Loucy (cell line): Measurements from ENCODE around the gene LSR.
A peak's percentile ranks its signal among the peaks of the same experiment; 100 is the strongest.

Experiments used
- H2AFZ ChIP-seq: fragments of 200-600 bp; sonication (generic); 2 replicates; pipeline ENCODE4 v1.6.0; 2016; ENCODE audit warnings: antibody characterized with exemption, mild to moderate bottlenecking, low read length, moderate library complexity
- H3F3A ChIP-seq: fragments of 200-600 bp; 2 replicates; pipeline ENCODE4 v1.6.0; 2016; ENCODE audit warnings: antibody characterized with exemption, low read depth, mild to moderate bottlenecking
- H3K27me3 ChIP-seq: fragments of 200-600 bp; sonication (generic); 2 replicates; pipeline ENCODE4 v1.6.1; 2014; ENCODE audit warnings: low read length, mild to moderate bottlenecking; ENCODE audit not compliant: insufficient read depth, poor library complexity, severe bottlenecking
- H3K36me3 ChIP-seq: fragments of 200-600 bp; sonication (generic); 2 replicates; pipeline ENCODE4 v1.6.1; 2016; ENCODE audit warnings: low read length; ENCODE audit not compliant: insufficient read depth
- H3K4me1 ChIP-seq: fragments of 200-600 bp; sonication (generic); 2 replicates; pipeline ENCODE4 v1.5.1; 2014; ENCODE audit warnings: low read length, mild to moderate bottlenecking; ENCODE audit not compliant: insufficient read depth, poor library complexity, severe bottlenecking
- H3K4me2 ChIP-seq: fragments of 200-600 bp; sonication (generic); 2 replicates; pipeline ENCODE4 v1.6.0; 2014; ENCODE audit warnings: antibody characterized with exemption, low read length, low read depth, mild to moderate bottlenecking; ENCODE audit not compliant: poor library complexity, severe bottlenecking
- H3K4me3 ChIP-seq: fragments of 200-600 bp; sonication (generic); 2 replicates; pipeline ENCODE4 v1.5.1; 2014; ENCODE audit warnings: low read length, mild to moderate bottlenecking, mixed read lengths; ENCODE audit not compliant: poor library complexity, severe bottlenecking
- H3K79me2 ChIP-seq: fragments of 200-600 bp; sonication (generic); 2 replicates; pipeline ENCODE4 v1.6.1; 2014; ENCODE audit warnings: low read length; ENCODE audit not compliant: insufficient read depth
- H3K9ac ChIP-seq: fragments of 200-600 bp; sonication (generic); 2 replicates; pipeline ENCODE4 v1.6.0; 2014; ENCODE audit warnings: mild to moderate bottlenecking, low read depth, low read length, moderate library complexity; ENCODE audit not compliant: poor library complexity, severe bottlenecking
- H3K9me2 ChIP-seq: fragments of 200-600 bp; sonication (generic); replicated peaks from 2 replicates; pipeline ENCODE4 v1.6.1; 2016; ENCODE audit warnings: low read depth, low read length, mixed read lengths
- H3K9me3 ChIP-seq: fragments of 200-600 bp; sonication (generic); 2 replicates; pipeline ENCODE4 v1.6.1; 2014; ENCODE audit warnings: mild to moderate bottlenecking, antibody characterized with exemption, low read length, low read depth; ENCODE audit not compliant: insufficient read depth
- H4K20me1 ChIP-seq: fragments of 200-600 bp; sonication (generic); 2 replicates; pipeline ENCODE4 v1.6.0; 2014; ENCODE audit warnings: antibody characterized with exemption, low read length, mild to moderate bottlenecking; ENCODE audit not compliant: insufficient read depth, poor library complexity, severe bottlenecking
- CTCF ChIP-seq: fragments of 200-600 bp; sonication (generic); conservative IDR thresholded peaks from 2 replicates; pipeline ENCODE4 v1.5.1; 2014; ENCODE audit warnings: mild to moderate bottlenecking, antibody characterized with exemption, low read length
- EZH2phosphoT487 ChIP-seq: fragments of 200-600 bp; IDR thresholded peaks from 2 replicates; pipeline ENCODE4 v1.6.1; 2018; ENCODE audit warnings: antibody characterized with exemption, mild to moderate bottlenecking, moderate library complexity, borderline replicate concordance

Gene LSR

DNA sequence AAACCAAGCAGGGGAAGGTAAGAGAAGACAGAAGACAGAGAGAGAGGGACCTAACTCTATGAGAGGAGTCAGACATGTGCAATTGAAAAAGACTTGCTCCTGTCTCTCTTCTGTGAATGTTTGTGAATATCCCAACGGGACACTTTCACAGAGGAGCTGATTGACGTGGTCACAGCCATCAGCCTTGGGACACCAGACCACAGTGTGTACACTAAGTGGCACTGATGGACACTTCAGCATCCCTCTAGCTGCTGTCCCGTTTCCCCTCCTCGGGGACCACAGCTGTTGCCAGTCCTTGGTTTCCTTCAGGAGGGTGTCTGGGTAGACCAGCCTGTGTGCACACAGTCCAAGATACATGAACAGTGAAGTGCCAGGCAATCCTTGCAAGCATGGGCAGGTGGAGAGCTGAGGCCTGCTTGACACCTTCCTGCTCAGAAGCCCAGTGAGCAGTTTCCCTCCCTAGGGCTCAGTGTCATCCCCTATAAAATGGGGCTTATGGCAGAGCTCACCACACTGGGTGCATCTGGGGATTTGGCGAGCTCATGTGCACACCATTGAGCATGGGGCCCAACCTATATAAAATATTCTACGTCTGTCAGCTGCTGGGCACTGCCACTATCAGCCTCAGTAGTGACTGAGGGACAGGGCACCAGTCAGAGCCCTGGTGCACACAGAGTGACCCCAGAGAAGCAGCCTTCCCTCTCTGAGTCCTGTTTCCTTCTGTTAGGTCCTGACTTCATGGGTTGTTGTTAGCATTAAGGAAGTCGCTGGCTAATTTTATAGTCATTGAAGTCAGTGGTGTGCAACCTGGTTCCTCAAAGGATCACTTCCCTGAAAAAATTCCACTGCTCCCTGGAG is 15.7 kb downstream of the LSR start:
- no peaks in the 10 kb centered on the region for H3K9me2 ChIP-seq
- H3K79me2 ChIP-seq, result peaks cover 17% of the 10 kb centered on the region
- no peak overlapping the region for H3K9ac ChIP-seq
- no peak for TF ChIP-seq EZH2phosphoT487
- no peak for TF ChIP-seq CTCF
- no peaks in the 10 kb centered on the region for H3F3A ChIP-seq
- H3K4me2 ChIP-seq, result no peak overlapping the region
- H3K9me3 ChIP-seq, result no peaks in the 10 kb centered on the region
- peaks cover 14% of the 10 kb centered on the region for H4K20me1 ChIP-seq
- peaks cover 19% of the 10 kb centered on the region for H3K4me1 ChIP-seq
- no peak overlapping the region for H3K4me3 ChIP-seq
- no peak overlapping the region for H2AFZ ChIP-seq
- H3K27me3 ChIP-seq, result no peaks in the 10 kb centered on the region
- no peaks in the 10 kb centered on the region for H3K36me3 ChIP-seq

GRCh38 chr19:35265126-35265899 is 16.5 kb downstream of the LSR start:
- H3K9me2 ChIP-seq, result no peaks in the 10 kb centered on the region
- no peak overlapping the region for H3K4me2 ChIP-seq
- H3K9ac ChIP-seq, result no peak overlapping the region
- peaks cover under 1% of the 10 kb centered on the region; the same call in 1 of the 2 replicates for H3K36me3 ChIP-seq
- no peaks in the 10 kb centered on the region for H3K27me3 ChIP-seq
- peaks cover 21% of the 10 kb centered on the region for H4K20me1 ChIP-seq
- no peaks in the 10 kb centered on the region for H3K9me3 ChIP-seq
- no peaks in the 10 kb centered on the region for H3F3A ChIP-seq
- TF ChIP-seq EZH2phosphoT487 (no peak), CTCF (no peak)
- H2AFZ ChIP-seq, result no peak overlapping the region
- H3K4me1 ChIP-seq, result peaks cover 23% of the 10 kb centered on the region
- no peak overlapping the region for H3K4me3 ChIP-seq
- peaks cover 24% of the 10 kb centered on the region for H3K79me2 ChIP-seq

DNA sequence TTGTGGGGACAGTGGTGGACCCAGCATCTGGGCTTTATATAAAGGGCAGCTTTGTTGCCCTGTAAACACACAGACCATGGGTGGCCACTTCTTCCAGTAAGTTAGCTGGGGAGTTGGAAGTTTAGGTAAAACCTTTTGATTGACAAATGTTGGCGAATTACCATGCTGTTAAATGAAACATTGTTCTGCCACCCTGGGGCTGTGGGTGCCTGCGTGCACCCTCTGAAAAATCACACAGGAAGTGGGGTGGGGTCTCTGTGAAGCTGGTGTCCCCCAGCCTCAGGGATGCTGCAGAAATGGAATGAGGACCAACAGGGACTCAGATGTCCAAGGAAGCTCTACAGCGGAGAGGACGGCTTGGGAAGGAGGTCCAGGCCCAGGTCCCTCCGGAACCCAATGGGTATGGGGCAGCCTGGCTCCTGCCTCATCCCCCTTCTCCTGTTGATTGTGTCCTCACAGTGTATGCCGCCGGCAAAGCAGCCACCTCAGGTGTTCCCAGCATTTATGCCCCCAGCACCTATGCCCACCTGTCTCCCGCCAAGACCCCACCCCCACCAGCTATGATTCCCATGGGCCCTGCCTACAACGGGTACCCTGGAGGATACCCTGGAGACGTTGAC is 17.2 kb downstream of the LSR start:
- H3F3A ChIP-seq, result no peaks in the 10 kb centered on the region
- no peak overlapping the region for H2AFZ ChIP-seq
- H3K27me3 ChIP-seq, result no peaks in the 10 kb centered on the region
- peaks cover 7% of the 10 kb centered on the region; the same call in 1 of the 2 replicates for H3K36me3 ChIP-seq
- peaks cover 31% of the 10 kb centered on the region for H3K79me2 ChIP-seq
- peak overlapping the region; percentile 91 for H3K4me2 ChIP-seq
- peaks cover 22% of the 10 kb centered on the region for H4K20me1 ChIP-seq
- H3K9me2 ChIP-seq, result no peaks in the 10 kb centered on the region
- H3K9me3 ChIP-seq, result no peaks in the 10 kb centered on the region
- H3K4me3 ChIP-seq, result peak overlapping the region; percentile 100
- H3K9ac ChIP-seq, result peak overlapping the region; percentile 96
- no peak for TF ChIP-seq CTCF
- no peak for TF ChIP-seq EZH2phosphoT487
- H3K4me1 ChIP-seq, result peaks cover 24% of the 10 kb centered on the region
